IPS-18a (cell line): Measurements from ENCODE around the gene CD244.
"Not testable (repeated sequence)": the region's sequence is repeated elsewhere in the genome, so short reads cannot be mapped to it uniquely, and the experiment has no call there.

Experiments used
- H3K27ac ChIP-seq: one replicate; pipeline ENCODE4 v1.5.1; 2013; ENCODE audit warnings: low read length
- H3K27me3 ChIP-seq: one replicate; pipeline ENCODE4 v1.6.1; 2013; ENCODE audit warnings: mild to moderate bottlenecking, low read length; ENCODE audit not compliant: control insufficient read depth, insufficient read depth
- H3K36me3 ChIP-seq: one replicate; pipeline ENCODE4 v1.6.1; 2013; ENCODE audit warnings: low read depth, low read length; ENCODE audit not compliant: control insufficient read depth
- H3K4me1 ChIP-seq: one replicate; pipeline ENCODE4 v1.6.1; 2013; ENCODE audit warnings: low read depth, low read length; ENCODE audit not compliant: control insufficient read depth
- H3K4me3 ChIP-seq: one replicate; pipeline ENCODE4 v1.5.1; 2013; ENCODE audit warnings: low read length
- H3K9ac ChIP-seq: one replicate; pipeline ENCODE4 v1.6.1; 2013; ENCODE audit warnings: mild to moderate bottlenecking, low read length, moderate library complexity
- H3K9me3 ChIP-seq: one replicate; pipeline ENCODE4 v1.6.1; 2013; ENCODE audit warnings: low read depth, low read length; ENCODE audit not compliant: control insufficient read depth

The CD244 gene, protein sequence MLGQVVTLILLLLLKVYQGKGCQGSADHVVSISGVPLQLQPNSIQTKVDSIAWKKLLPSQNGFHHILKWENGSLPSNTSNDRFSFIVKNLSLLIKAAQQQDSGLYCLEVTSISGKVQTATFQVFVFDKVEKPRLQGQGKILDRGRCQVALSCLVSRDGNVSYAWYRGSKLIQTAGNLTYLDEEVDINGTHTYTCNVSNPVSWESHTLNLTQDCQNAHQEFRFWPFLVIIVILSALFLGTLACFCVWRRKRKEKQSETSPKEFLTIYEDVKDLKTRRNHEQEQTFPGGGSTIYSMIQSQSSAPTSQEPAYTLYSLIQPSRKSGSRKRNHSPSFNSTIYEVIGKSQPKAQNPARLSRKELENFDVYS

DNA sequence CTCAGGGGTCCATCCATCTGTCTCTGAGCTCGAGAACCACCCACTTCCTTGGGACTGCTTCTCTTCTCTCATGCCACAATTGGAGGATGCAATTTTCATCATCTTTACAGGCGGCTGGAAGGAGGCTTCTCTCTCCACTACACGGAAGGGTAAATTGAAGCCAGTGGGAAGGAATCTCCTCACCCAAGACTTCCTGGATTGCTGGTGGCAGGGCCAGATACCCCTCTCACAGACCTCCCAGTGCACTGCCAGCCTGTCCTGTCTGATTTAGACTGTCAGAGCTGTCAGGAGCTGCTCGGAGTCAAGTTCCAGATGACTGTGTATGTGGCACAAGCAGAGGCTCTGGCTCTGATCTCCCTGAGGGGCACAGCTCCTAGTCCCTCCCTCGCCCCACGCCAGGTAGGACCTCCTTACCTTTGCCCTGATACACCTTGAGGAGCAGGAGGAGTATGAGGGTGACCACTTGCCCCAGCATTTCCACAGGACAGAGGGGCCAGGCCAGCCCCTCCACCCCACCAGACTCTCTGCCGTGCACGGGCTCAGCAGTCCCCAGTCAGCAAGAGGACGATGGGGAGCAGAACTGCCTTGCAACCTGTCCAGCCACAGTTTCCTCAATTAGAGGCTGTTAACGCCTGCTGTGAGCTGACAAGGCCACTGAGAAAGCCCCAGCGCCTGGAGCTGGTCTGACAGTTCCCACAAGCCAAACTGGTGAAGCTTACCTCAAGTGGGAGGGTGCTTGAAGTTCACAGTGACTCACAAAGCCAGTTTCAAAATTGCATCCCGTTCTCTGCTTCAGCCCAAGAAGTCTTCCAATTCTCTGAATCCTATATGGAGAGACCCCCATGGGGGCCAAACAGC is at the start of gene CD244:
Gene CD244 (minus strand): TSS at position 685 of the 858 bp plus-strand sequence. CDS start 210 bp downstream, at position 475.
- no peaks in the 10 kb centered on the region for H3K9me3 ChIP-seq
- H3K9ac ChIP-seq, result no peak within 1 kb of the TSS
- H3K36me3 ChIP-seq, result no peaks in the 10 kb centered on the region
- no peaks in the 10 kb centered on the region for H3K27me3 ChIP-seq
- no peak within 1 kb of the TSS for H3K4me3 ChIP-seq
- H3K4me1 ChIP-seq, result no peaks in the 10 kb centered on the region
- H3K27ac ChIP-seq, result no peak within 1 kb of the TSS

DNA sequence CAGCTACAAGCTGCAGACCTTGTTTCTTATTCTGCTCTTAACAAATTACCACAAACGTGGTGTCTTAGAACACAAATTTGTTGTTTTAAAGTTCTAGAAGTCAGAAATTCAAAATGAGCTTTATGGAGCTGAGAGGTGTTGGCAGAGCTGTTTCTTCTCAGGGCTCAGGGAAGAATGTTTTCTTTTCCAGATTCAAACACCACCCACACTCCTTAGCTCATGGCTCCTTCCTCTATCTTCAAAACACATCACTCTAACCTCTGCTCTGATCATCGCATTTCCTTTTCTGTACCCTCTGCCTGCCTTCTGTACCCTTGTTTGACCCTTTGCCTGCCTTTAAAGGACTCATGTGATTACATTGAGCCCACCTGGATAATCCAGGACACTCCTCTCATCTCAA is 49.2 kb upstream of the CD244 start:
- Histone ChIP-seq H3K9me3 (no peaks in the 10 kb centered on the region), H3K27ac (no peak overlapping the region), H3K4me3 (no peak overlapping the region), H3K4me1 (peaks cover 17% of the 10 kb centered on the region), H3K27me3 (no peaks in the 10 kb centered on the region), H3K36me3 (no peaks in the 10 kb centered on the region), H3K9ac (no peak overlapping the region)

DNA sequence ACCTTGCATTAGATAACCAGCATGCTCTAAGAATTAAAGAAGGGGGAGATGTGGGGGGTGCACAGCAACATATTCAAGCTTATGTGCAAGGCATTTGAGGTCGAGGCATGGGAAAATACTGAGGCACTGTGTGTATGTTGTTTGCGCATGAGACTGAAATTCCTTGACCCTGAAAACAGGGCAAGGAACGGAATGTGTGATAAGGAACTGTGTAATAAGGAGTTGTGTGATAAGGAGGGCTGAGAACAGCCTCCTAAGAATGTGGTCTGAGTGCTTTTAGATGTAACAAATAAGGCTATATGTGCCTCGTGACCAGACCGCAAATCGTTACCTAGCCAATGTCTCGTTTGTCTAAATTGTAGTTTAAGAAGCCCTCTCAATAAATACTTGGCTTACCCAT is 48.8 kb upstream of the CD244 start:
- Histone ChIP-seq H3K4me1 (peaks cover 17% of the 10 kb centered on the region), H3K36me3 (no peaks in the 10 kb centered on the region), H3K27ac (no peak overlapping the region), H3K9ac (no peak overlapping the region), H3K27me3 (no peaks in the 10 kb centered on the region), H3K4me3 (no peak overlapping the region), H3K9me3 (no peaks in the 10 kb centered on the region)

DNA sequence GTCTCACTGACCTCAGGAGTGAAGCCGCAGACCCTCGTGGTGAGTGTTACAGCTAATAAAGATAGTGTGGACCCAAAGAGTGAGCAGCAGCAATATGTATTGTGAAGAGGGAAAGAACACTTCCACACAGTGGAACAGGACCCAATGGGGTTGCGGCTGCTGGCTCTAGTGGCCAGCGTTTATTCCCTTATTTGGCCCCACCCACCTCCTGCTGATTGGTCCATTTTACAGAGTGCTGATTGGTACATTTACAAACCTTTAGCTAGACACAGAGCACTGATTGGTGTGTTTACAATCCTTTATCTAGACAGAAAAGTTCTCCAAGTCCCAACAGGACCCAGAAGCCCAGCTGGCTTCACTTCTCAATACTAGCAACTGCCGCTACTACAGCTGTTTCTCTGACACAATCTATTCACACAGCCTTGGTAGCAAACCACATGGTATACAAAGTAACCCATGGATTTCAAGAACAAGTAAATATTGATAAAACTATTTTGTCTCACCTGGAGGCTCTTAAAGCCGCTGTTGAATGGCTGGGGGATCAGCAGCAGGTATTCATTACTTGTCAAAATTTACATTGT is 47.6 kb upstream of the CD244 start:
- Histone ChIP-seq H3K36me3 (no peaks in the 10 kb centered on the region), H3K4me3 (no peak overlapping the region), H3K27me3 (no peaks in the 10 kb centered on the region), H3K27ac (no peak overlapping the region), H3K9me3 (no peaks in the 10 kb centered on the region), H3K4me1 (peaks cover 17% of the 10 kb centered on the region), H3K9ac (no peak overlapping the region)

- Histone ChIP-seq H3K27me3 (no peaks in the 10 kb centered on the region), H3K4me3 (no peak overlapping the region), H3K36me3 (no peaks in the 10 kb centered on the region), H3K4me1 (peaks cover 10% of the 10 kb centered on the region), H3K9me3 (no peaks in the 10 kb centered on the region), H3K9ac (no peak overlapping the region), H3K27ac (no peak overlapping the region)
Observed at GRCh38 chr1:160907976-160908375, 45.3 kb upstream of the CD244 start.

GRCh38 chr1:160905617-160905989 is 42.9 kb upstream of the CD244 start:
- Histone ChIP-seq H3K9ac (no peak overlapping the region), H3K4me3 (no peak overlapping the region), H3K27me3 (no peaks in the 10 kb centered on the region), H3K4me1 (no peaks in the 10 kb centered on the region), H3K27ac (no peak overlapping the region), H3K36me3 (no peaks in the 10 kb centered on the region), H3K9me3 (no peaks in the 10 kb centered on the region)

DNA sequence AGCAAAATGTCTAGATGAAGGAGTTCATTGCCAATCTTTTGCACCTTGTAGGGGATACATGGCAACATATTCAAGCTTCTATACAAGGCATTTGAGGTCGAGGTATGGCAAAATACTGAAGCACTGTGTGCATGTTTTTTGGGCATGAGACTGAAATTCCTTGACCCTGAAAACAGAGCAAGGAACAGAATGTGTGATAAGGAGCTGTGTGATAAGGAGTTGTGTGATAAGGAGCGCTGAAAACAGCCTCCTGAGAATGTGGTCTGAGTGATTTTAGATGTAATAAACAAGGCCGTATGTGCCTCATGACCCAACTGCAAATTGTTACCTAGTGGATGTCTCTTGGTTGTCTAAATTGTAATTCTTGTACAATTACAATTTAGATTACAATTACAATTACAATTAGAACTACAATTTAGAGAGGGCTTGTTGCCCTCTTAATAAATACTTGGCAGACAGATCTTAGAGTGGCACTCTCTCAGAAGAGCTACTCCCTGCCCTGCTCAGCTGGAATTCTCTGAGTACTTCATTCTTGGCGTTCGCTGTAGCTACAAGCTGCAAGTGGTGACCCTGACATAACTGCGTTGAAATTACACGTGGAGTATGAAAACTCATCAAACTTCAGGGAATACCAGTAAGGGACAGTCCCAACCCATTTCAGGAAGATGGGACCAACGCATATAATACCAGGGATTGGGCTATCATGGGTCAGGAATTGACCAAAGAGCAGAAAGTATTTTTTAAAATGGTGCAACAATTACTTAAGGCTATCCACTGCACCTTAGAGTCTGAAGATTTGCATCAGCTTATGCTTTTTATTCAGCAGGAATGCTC is 42.3 kb upstream of the CD244 start:
- no peak overlapping the region for H3K27ac ChIP-seq

DNA sequence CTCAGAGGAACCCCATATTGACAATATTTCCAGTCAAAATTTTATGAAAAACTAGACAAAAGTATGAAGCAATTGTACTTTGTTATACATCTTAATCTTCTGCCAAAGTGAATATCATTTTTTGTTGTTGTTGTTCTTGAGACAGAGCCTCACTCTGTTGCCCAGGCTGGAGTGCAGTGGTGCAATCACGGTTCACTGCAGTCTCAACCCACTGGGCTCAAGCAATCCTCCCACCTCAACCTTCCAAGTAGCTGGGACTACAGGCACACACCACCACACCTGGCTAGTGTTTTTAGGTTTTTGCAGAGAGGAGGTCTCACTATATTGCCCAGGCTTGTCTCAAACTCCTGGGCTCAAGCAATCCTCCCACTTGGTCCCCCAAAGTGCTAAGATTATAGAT is 39.6 kb upstream of the CD244 start:
- not testable (repeated sequence) for H3K4me1 ChIP-seq

More for the DNA sequence above, 42.3 kb upstream of the CD244 start:
- H3K9me3 ChIP-seq, result no peaks in the 10 kb centered on the region
- no peaks in the 10 kb centered on the region for H3K27me3 ChIP-seq
- no peak overlapping the region for H3K9ac ChIP-seq
- no peaks in the 10 kb centered on the region for H3K4me1 ChIP-seq
- no peaks in the 10 kb centered on the region for H3K36me3 ChIP-seq
- H3K4me3 ChIP-seq, result no peak overlapping the region

GRCh38 chr1:160901768-160902167 is 39.1 kb upstream of the CD244 start:
- H3K9ac ChIP-seq, result no peak overlapping the region
- H3K36me3 ChIP-seq, result no peaks in the 10 kb centered on the region
- no peaks in the 10 kb centered on the region for H3K4me1 ChIP-seq
- no peaks in the 10 kb centered on the region for H3K9me3 ChIP-seq
- no peak overlapping the region for H3K27ac ChIP-seq
- H3K27me3 ChIP-seq, result no peaks in the 10 kb centered on the region
- H3K4me3 ChIP-seq, result no peak overlapping the region

More for the DNA sequence above, 39.6 kb upstream of the CD244 start:
- H3K9ac ChIP-seq, H3K27ac ChIP-seq, H3K4me3 ChIP-seq, H3K27me3 ChIP-seq, H3K9me3 ChIP-seq, H3K36me3 ChIP-seq: not testable (repeated sequence)

DNA sequence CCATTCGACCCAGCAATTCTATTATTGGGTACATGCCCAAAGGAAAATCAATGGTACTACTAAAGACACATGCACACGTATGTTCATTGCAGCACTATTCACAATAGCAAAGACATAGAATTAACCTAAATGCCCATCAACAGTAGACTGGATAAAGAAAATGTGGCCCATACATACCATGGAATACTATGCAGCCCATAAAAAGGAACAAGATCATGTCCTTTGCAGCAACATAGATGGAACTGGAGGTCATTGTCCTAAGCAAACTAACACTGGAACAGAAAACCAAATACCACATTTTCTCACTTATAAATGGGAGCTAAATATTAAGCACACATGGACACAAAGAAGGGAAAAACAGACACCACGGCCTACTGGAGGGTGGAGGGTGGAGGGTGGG is 38.0 kb upstream of the CD244 start:
- not testable (repeated sequence) for H3K9me3 ChIP-seq, H3K4me3 ChIP-seq

More for the DNA sequence above, 38.0 kb upstream of the CD244 start:
- H3K27me3 ChIP-seq, H3K36me3 ChIP-seq, H3K27ac ChIP-seq, H3K9ac ChIP-seq, H3K4me1 ChIP-seq: not testable (repeated sequence)
